H9 (cell line): Measurements from ENCODE around the gene TSSC4. TPM values are rescaled to one million over a fixed set of nuclear protein-coding genes. Genes with fewer than 3 reads are reported as not detected.

Experiments used
- DNase-seq: peaks from one replicate; pipeline ENCODE4 v3.0.0-alpha.2; 2017
- H2AFZ ChIP-seq: one replicate; pipeline ENCODE4 v1.6.1; 2013; ENCODE audit warnings: mild to moderate bottlenecking, low read length, control low read depth, moderate library complexity
- H2AK5ac ChIP-seq: 2 replicates; pipeline ENCODE4 v1.6.1; 2013; ENCODE audit warnings: low read length, control low read depth, mixed read lengths; ENCODE audit not compliant: insufficient read length
- H2BK120ac ChIP-seq: one replicate; pipeline ENCODE4 v1.6.1; 2013; ENCODE audit warnings: low read depth, mild to moderate bottlenecking, low read length, control low read depth, inconsistent platforms; ENCODE audit not compliant: poor library complexity, severe bottlenecking
- H2BK12ac ChIP-seq: 2 replicates; pipeline ENCODE4 v1.6.1; 2013; ENCODE audit warnings: low read length, control low read depth, mixed read lengths, low read depth; ENCODE audit not compliant: insufficient read length
- H2BK15ac ChIP-seq: 2 replicates; pipeline ENCODE4 v1.6.1; 2013; ENCODE audit warnings: low read depth, low read length, control low read depth
- H2BK20ac ChIP-seq: one replicate; pipeline ENCODE4 v1.6.1; 2013; ENCODE audit warnings: low read depth, mild to moderate bottlenecking, low read length, control low read depth, inconsistent platforms; ENCODE audit not compliant: poor library complexity, severe bottlenecking
- H2BK5ac ChIP-seq: 2 replicates; pipeline ENCODE4 v1.6.1; 2013; ENCODE audit warnings: low read length, control low read depth, mixed read lengths; ENCODE audit not compliant: insufficient read length
- H3K14ac ChIP-seq: 2 replicates; pipeline ENCODE4 v1.6.1; 2013; ENCODE audit warnings: low read length, control low read depth; ENCODE audit not compliant: insufficient read depth
- H3K18ac ChIP-seq: 2 replicates; pipeline ENCODE4 v1.6.1; 2013; ENCODE audit warnings: low read depth, mild to moderate bottlenecking, mixed read lengths, low read length, control low read depth; ENCODE audit not compliant: insufficient read length
- H3K23ac ChIP-seq: 2 replicates; pipeline ENCODE4 v1.6.1; 2013; ENCODE audit warnings: low read length, control low read depth, mixed read lengths, low read depth; ENCODE audit not compliant: insufficient read length
- H3K23me2 ChIP-seq: 2 replicates; pipeline ENCODE4 v1.6.1; 2013; ENCODE audit warnings: low read depth, mild to moderate bottlenecking, mixed read lengths, low read length, control low read depth; ENCODE audit not compliant: insufficient read length, poor library complexity, severe bottlenecking
- H3K27ac ChIP-seq: 2 replicates; pipeline ENCODE4 v1.5.1; 2013; ENCODE audit warnings: low read length, control low read depth, mixed read lengths, low read depth; ENCODE audit not compliant: insufficient read length
- H3K27me3 ChIP-seq: 2 replicates; pipeline ENCODE4 v1.6.1; 2013; ENCODE audit warnings: low read length, control low read depth, inconsistent platforms; ENCODE audit not compliant: insufficient read depth
- H3K4ac ChIP-seq: 2 replicates; pipeline ENCODE4 v1.6.1; 2013; ENCODE audit warnings: low read depth, mild to moderate bottlenecking, control low read depth, inconsistent platforms, low read length, moderate library complexity
- H3K4me1 ChIP-seq: 2 replicates; pipeline ENCODE4 v1.6.1; 2013; ENCODE audit warnings: low read length, control low read depth, inconsistent platforms; ENCODE audit not compliant: insufficient read depth
- H3K4me2 ChIP-seq: 2 replicates; pipeline ENCODE4 v1.6.1; 2013; ENCODE audit warnings: low read length, control low read depth, mixed read lengths; ENCODE audit not compliant: insufficient read length, insufficient read depth
- H3K56ac ChIP-seq: 2 replicates; pipeline ENCODE4 v1.6.1; 2013; ENCODE audit warnings: low read depth, mild to moderate bottlenecking, mixed read lengths, low read length, control low read depth; ENCODE audit not compliant: insufficient read length
- H3K79me1 ChIP-seq: 2 replicates; pipeline ENCODE4 v1.6.1; 2013; ENCODE audit warnings: low read depth, mild to moderate bottlenecking, moderate library complexity, low read length, control low read depth, inconsistent platforms; ENCODE audit not compliant: insufficient read depth, poor library complexity, severe bottlenecking
- H3K79me2 ChIP-seq: 2 replicates; pipeline ENCODE4 v1.6.1; 2013; ENCODE audit warnings: low read length, control low read depth, inconsistent platforms; ENCODE audit not compliant: insufficient read depth
- H3K9ac ChIP-seq: 2 replicates; pipeline ENCODE4 v1.6.1; 2013; ENCODE audit warnings: low read length, control low read depth, mixed read lengths; ENCODE audit not compliant: insufficient read length; ENCODE audit errors: extremely low read depth
- H3K9me3 ChIP-seq: one replicate; pipeline ENCODE4 v1.6.1; 2013; ENCODE audit warnings: low read depth, low read length, inconsistent platforms; ENCODE audit not compliant: control insufficient read depth
- H3T11ph ChIP-seq: one replicate; pipeline ENCODE4 v1.6.1; 2013; ENCODE audit warnings: mild to moderate bottlenecking, low read length, control low read depth, inconsistent platforms
- H4K20me1 ChIP-seq: one replicate; pipeline ENCODE4 v1.6.1; 2013; ENCODE audit not compliant: control insufficient read depth, insufficient read length, insufficient read depth
- H4K5ac ChIP-seq: 2 replicates; pipeline ENCODE4 v1.6.1; 2013; ENCODE audit warnings: low read depth, mild to moderate bottlenecking, mixed read lengths, low read length, control low read depth; ENCODE audit not compliant: insufficient read length
- H4K8ac ChIP-seq: replicated peaks from 2 replicates; pipeline ENCODE4 v1.6.1; 2013; ENCODE audit warnings: low read length, control low read depth, mixed read lengths, low read depth; ENCODE audit not compliant: insufficient read length
- H4K91ac ChIP-seq: 2 replicates; pipeline ENCODE4 v1.6.1; 2013; ENCODE audit warnings: low read depth, mild to moderate bottlenecking, moderate library complexity, mixed read lengths, low read length, control low read depth; ENCODE audit not compliant: insufficient read length
- H3K27ac Mint-ChIP-seq, 3 experiments: 2 replicates in 2 of 3; 3 replicates in 1 of 3; pipeline ENCODE4 v1.8.0; 2020 to 2021; ENCODE audit warnings: mixed read lengths in 3 of 3, mild to moderate bottlenecking in 1 of 3, moderate library complexity in 1 of 3
- H3K27me3 Mint-ChIP-seq: 2 replicates; pipeline ENCODE4 v1.8.0; 2021; ENCODE audit warnings: low read depth, mild to moderate bottlenecking, moderate library complexity, mixed read lengths
- H3K36me3 Mint-ChIP-seq, 3 experiments: 2 replicates in 2 of 3; 3 replicates in 1 of 3; pipeline ENCODE4 v1.8.0; 2020 to 2021; ENCODE audit warnings: low read depth in 3 of 3, mixed read lengths in 3 of 3; ENCODE audit not compliant: insufficient read depth in 1 of 3
- H3K4me1 Mint-ChIP-seq, 2 experiments: 2 replicates each; pipeline ENCODE4 v1.8.0; 2020; ENCODE audit warnings: mixed read lengths in 2 of 2
- H3K4me3 Mint-ChIP-seq, 2 experiments: 2 replicates in 1 of 2; 3 replicates in 1 of 2; pipeline ENCODE4 v1.8.0; 2020 to 2021; ENCODE audit warnings: mild to moderate bottlenecking in 2 of 2, mixed read lengths in 2 of 2, moderate library complexity in 1 of 2
- H3K9me3 Mint-ChIP-seq, 2 experiments: 2 replicates in 1 of 2; 3 replicates in 1 of 2; pipeline ENCODE4 v1.8.0; 2020; ENCODE audit warnings: mild to moderate bottlenecking in 2 of 2, mixed read lengths in 2 of 2, moderate library complexity in 1 of 2
- WGBS: extraction: QIAGEN DNeasy Blood & Tissue Kit; methylation state at CpG from one replicate; pipeline ENCODE4 v1.1.7; 2013; ENCODE audit warnings: missing lambda C conversion rate, low lambda C conversion rate, mixed read lengths; ENCODE audit not compliant: insufficient read length; ENCODE audit errors: extremely low coverage; 5-methylcytosine and 5-hydroxymethylcytosine counted together
- total RNA-seq: library from RNA; stranded (reverse); gene quantifications from 2 replicates; pipeline ENCODE4 v1.2.1, GENCODE V29; 2021
- TF ChIP-seq, protein P1 (sequence below): fragments of 200-600 bp; sonication (generic); conservative IDR thresholded peaks from 3 replicates; pipeline ENCODE4 v1.8.0; 2021; ENCODE audit warnings: antibody characterized with exemption, mild to moderate bottlenecking

TSSC4 gene
- total RNA-seq, 1 experiment from 2014 or later: 51.0 TPM

DNA sequence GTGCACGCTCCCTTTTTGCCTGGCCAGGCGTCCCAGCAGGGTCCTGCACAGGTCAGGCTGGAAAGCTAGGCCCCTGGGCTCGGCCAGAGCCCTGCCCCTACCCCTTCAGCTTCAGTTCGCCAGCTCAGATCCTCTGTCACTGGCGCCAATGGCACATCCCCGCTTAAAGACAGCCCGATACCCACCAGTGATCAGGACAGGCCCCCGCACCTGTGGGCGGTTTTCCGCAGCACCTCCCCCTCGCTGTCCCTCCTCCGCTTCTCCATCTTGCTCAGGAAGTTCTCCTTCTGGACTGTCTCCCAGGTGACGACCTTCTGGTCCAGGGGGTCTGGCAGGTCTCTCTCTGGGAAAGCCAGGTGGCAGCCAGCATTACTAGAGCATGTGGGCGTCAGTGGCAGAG, 5.9 kb downstream of the TSSC4 start:
- Mint-ChIP-seq H3K4me3 (no peak overlapping the region), H3K27ac (no peak overlapping the region)
- WGBS: no CpG with 5 or more reads among the region's 14 CpGs

More for the DNA sequence above, 5.9 kb downstream of the TSSC4 start:
- H3K27me3 Mint-ChIP-seq: peaks cover 7% of the 10 kb centered on the region
- no peaks in the 10 kb centered on the region for H3K79me1 ChIP-seq
- no peak overlapping the region for H3K56ac ChIP-seq
- no peak overlapping the region for H3K4me2 ChIP-seq
- no peak overlapping the region for H2BK12ac ChIP-seq
- no peaks in the 10 kb centered on the region for H3K27me3 ChIP-seq
- H3T11ph ChIP-seq: no peak overlapping the region
- H3K9me3 Mint-ChIP-seq: no peaks in the 10 kb centered on the region; a peak in 1 of 5 replicates
- no peak overlapping the region for H2AFZ ChIP-seq
- H4K5ac ChIP-seq: no peak overlapping the region
- H3K9ac ChIP-seq: no peak overlapping the region
- H3K23ac ChIP-seq: no peak overlapping the region
- H4K91ac ChIP-seq: no peak overlapping the region
- no peak overlapping the region for H2BK20ac ChIP-seq
- H4K20me1 ChIP-seq: no peaks in the 10 kb centered on the region
- no peak overlapping the region for H2AK5ac ChIP-seq
- H4K8ac ChIP-seq: no peak overlapping the region
- H2BK120ac ChIP-seq: no peak overlapping the region
- H3K4me1 ChIP-seq: no peaks in the 10 kb centered on the region
- no peak overlapping the region for H2BK15ac ChIP-seq
- no peak overlapping the region for H3K27ac ChIP-seq
- TF ChIP-seq, protein P1, sequence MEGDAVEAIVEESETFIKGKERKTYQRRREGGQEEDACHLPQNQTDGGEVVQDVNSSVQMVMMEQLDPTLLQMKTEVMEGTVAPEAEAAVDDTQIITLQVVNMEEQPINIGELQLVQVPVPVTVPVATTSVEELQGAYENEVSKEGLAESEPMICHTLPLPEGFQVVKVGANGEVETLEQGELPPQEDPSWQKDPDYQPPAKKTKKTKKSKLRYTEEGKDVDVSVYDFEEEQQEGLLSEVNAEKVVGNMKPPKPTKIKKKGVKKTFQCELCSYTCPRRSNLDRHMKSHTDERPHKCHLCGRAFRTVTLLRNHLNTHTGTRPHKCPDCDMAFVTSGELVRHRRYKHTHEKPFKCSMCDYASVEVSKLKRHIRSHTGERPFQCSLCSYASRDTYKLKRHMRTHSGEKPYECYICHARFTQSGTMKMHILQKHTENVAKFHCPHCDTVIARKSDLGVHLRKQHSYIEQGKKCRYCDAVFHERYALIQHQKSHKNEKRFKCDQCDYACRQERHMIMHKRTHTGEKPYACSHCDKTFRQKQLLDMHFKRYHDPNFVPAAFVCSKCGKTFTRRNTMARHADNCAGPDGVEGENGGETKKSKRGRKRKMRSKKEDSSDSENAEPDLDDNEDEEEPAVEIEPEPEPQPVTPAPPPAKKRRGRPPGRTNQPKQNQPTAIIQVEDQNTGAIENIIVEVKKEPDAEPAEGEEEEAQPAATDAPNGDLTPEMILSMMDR: no peak
- no peak overlapping the region for H2BK5ac ChIP-seq
- H3K79me2 ChIP-seq: no peaks in the 10 kb centered on the region
- H3K4me1 Mint-ChIP-seq: peaks cover 1 to 2% of the 10 kb centered on the region in 2 experiments
- H3K18ac ChIP-seq: no peak overlapping the region
- H3K9me3 ChIP-seq: no peaks in the 10 kb centered on the region
- H3K36me3 Mint-ChIP-seq: peaks cover 0 to 19% (median 12%) of the 10 kb centered on the region in 3 experiments; a peak in 5 of 7 replicates
- H3K14ac ChIP-seq: no peak overlapping the region; the same call in 1 of the 2 replicates
- no peak overlapping the region for H3K4ac ChIP-seq
- H3K23me2 ChIP-seq: peaks cover 2% of the 10 kb centered on the region
- DNase-seq: no peak
